Measurements from ENCODE around the gene DNAH12. TPM values are rescaled to one million over a fixed set of nuclear protein-coding genes. Genes with fewer than 3 reads are reported as not detected.

Gene DNAH12
- total and polyA plus RNA-seq, 9 of the 15 experiments (the other 6 are each of a cell fraction or from before 2014, with no cell fraction given), result 0.01 to 0.04 (median 0.01) TPM; not detected in 5

- Histone ChIP-seq H3K27ac (ENCODE audit: extremely low read depth, low read depth, low read length) (no peak overlapping the region), H3K9me1 (ENCODE audit: control insufficient read depth, insufficient read depth, low read length) (no peaks in the 10 kb centered on the region), H3K36me3 (ENCODE audit: control insufficient read depth, insufficient read depth, low read length) (peaks cover 16% of the 10 kb centered on the region; the same call in 1 of the 3 replicates), H3K4me1 (replicated peaks in 1 of 2; ENCODE audit: control insufficient read depth in 2 of 2, insufficient read depth in 2 of 2, low read length in 2 of 2) (no peaks in the 10 kb centered on the region), H3K4me3 (no peak overlapping the region), H2AFZ (ENCODE audit: low read depth, low read length) (no peak overlapping the region), H4K20me1 (replicated peaks; ENCODE audit: control insufficient read depth, insufficient read depth, low read length) (no peaks in the 10 kb centered on the region), H3K27me3 (ENCODE audit: control insufficient read depth in 2 of 2, insufficient read depth in 2 of 2, low read length in 2 of 2) (no peaks in the 10 kb centered on the region), H3K4me2 (ENCODE audit: insufficient read depth, low read length) (no peak overlapping the region), H3K9ac (ENCODE audit: insufficient read depth in 1 of 2, low read depth in 2 of 2, low read length in 2 of 2) (no peak overlapping the region), H3K79me2 (ENCODE audit: control insufficient read depth, insufficient read depth, low read length) (no peaks in the 10 kb centered on the region), H3K9me3 (replicated peaks; ENCODE audit: control insufficient read depth, insufficient read depth, low read depth, low read length) (no peaks in the 10 kb centered on the region)
- no peak for TF ChIP-seq RNF2 (IDR thresholded peaks at IDR 0.05)
- TF ChIP-seq MTA3 (IDR thresholded peaks at IDR 0.05; ENCODE audit: borderline replicate concordance), result no peak
- in situ Hi-C loops (cut with MboI) (no loop called here), intact Hi-C loops (cut with micrococcal nuclease) (no loop called here)
- WGBS (ENCODE audit: insufficient coverage, low coverage, missing lambda C conversion rate), result 67% methylated on average over 3 of the region's 3 CpGs
- ATAC-seq (no peak), FAIRE-seq (no peak), DNase-seq (ENCODE audit: extremely low read depth in 1 of 4, low spot score in 3 of 4) (no peak)
- ChIA-PET CTCF (ENCODE audit: low intra/inter-chr PET ratio) (no interaction called here), POLR2A (no interaction called here)
- no TSS peak for BruUV-seq (replicated peaks)
These were observed 287.3 kb downstream of the DNAH12 start for GRCh38 chr3:57256844-57257243.

- ChIA-PET CTCF (ENCODE audit: low intra/inter-chr PET ratio) (no interaction called here), POLR2A (no interaction called here)
- intact Hi-C loops (cut with micrococcal nuclease) (no loop called here), in situ Hi-C loops (cut with MboI) (no loop called here)
- Histone ChIP-seq H2AFZ (ENCODE audit: low read depth, low read length) (no peak overlapping the region), H3K27me3 (ENCODE audit: control insufficient read depth in 2 of 2, insufficient read depth in 2 of 2, low read length in 2 of 2) (no peaks in the 10 kb centered on the region), H3K9me3 (replicated peaks; ENCODE audit: control insufficient read depth, insufficient read depth, low read depth, low read length) (no peaks in the 10 kb centered on the region), H3K27ac (ENCODE audit: extremely low read depth, low read depth, low read length) (no peak overlapping the region), H3K4me2 (ENCODE audit: insufficient read depth, low read length) (no peak overlapping the region), H3K9me1 (ENCODE audit: control insufficient read depth, insufficient read depth, low read length) (no peaks in the 10 kb centered on the region), H3K9ac (ENCODE audit: insufficient read depth in 1 of 2, low read depth in 2 of 2, low read length in 2 of 2) (no peak overlapping the region), H4K20me1 (replicated peaks; ENCODE audit: control insufficient read depth, insufficient read depth, low read length) (no peaks in the 10 kb centered on the region), H3K4me3 (no peak overlapping the region), H3K36me3 (ENCODE audit: control insufficient read depth, insufficient read depth, low read length) (peaks cover 6% of the 10 kb centered on the region; the same call in 2 of the 3 replicates), H3K4me1 (replicated peaks in 1 of 2; ENCODE audit: control insufficient read depth in 2 of 2, insufficient read depth in 2 of 2, low read length in 2 of 2) (no peaks in the 10 kb centered on the region), H3K79me2 (ENCODE audit: control insufficient read depth, insufficient read depth, low read length) (no peaks in the 10 kb centered on the region)
- no peak for DNase-seq (ENCODE audit: extremely low read depth in 1 of 4, low spot score in 3 of 4)
- no peak for ATAC-seq
- 25% methylated on average over 1 of the region's 1 CpG for WGBS (ENCODE audit: insufficient coverage, low coverage, missing lambda C conversion rate)
- no peak for FAIRE-seq
- BruUV-seq (replicated peaks), result no TSS peak
- TF ChIP-seq RBBP5 (IDR thresholded peaks at IDR 0.05; ENCODE audit: borderline replicate concordance, insufficient read depth, low read length, poor library complexity, severe bottlenecking) (no peak), XRCC3 (IDR thresholded peaks at IDR 0.05) (no peak), SRF (CRISPR knock-in tag; IDR thresholded peaks at IDR 0.05) (no peak), PBX2 (CRISPR knock-in tag; IDR thresholded peaks at IDR 0.05; ENCODE audit: low read depth) (no peak), PBX2 (tag; conservative IDR thresholded peaks at IDR 0.05; ENCODE audit: low read depth) (peak; percentile 73)
- TF ChIP-seq, protein P1, sequence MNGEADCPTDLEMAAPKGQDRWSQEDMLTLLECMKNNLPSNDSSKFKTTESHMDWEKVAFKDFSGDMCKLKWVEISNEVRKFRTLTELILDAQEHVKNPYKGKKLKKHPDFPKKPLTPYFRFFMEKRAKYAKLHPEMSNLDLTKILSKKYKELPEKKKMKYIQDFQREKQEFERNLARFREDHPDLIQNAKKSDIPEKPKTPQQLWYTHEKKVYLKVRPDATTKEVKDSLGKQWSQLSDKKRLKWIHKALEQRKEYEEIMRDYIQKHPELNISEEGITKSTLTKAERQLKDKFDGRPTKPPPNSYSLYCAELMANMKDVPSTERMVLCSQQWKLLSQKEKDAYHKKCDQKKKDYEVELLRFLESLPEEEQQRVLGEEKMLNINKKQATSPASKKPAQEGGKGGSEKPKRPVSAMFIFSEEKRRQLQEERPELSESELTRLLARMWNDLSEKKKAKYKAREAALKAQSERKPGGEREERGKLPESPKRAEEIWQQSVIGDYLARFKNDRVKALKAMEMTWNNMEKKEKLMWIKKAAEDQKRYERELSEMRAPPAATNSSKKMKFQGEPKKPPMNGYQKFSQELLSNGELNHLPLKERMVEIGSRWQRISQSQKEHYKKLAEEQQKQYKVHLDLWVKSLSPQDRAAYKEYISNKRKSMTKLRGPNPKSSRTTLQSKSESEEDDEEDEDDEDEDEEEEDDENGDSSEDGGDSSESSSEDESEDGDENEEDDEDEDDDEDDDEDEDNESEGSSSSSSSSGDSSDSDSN (IDR thresholded peaks at IDR 0.05; ENCODE audit: borderline replicate concordance in 1 of 2, low read depth in 2 of 2, low read length in 2 of 2), result no peak
- TF ChIP-seq, protein P2, sequence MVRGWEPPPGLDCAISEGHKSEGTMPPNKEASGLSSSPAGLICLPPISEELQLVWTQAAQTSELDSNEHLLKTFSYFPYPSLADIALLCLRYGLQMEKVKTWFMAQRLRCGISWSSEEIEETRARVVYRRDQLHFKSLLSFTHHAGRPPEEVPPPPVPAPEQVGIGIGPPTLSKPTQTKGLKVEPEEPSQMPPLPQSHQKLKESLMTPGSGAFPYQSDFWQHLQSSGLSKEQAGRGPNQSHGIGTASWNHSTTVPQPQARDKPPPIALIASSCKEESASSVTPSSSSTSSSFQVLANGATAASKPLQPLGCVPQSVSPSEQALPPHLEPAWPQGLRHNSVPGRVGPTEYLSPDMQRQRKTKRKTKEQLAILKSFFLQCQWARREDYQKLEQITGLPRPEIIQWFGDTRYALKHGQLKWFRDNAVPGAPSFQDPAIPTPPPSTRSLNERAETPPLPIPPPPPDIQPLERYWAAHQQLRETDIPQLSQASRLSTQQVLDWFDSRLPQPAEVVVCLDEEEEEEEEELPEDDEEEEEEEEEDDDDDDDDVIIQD (CRISPR knock-in tag; IDR thresholded peaks at IDR 0.05), result no peak
These were observed 291.7 kb downstream of the DNAH12 start for GRCh38 chr3:57252404-57252803.
